Neural progenitor cell (in vitro differentiated cells): ENCODE data around the gene PPP1R14B. TPM values are rescaled to one million over a fixed set of nuclear protein-coding genes. Genes with fewer than 3 reads are reported as not detected.

Experiments
- DNase-seq: peaks from one replicate; pipeline ENCODE4 v3.0.0-alpha.2; 2016; ENCODE audit warnings: low spot score
- H2AFZ ChIP-seq: fragments of 200-600 bp; sonication (generic); replicated peaks from 2 replicates; pipeline ENCODE4 v1.6.1; 2016; ENCODE audit warnings: antibody characterized with exemption
- H3F3A ChIP-seq: fragments of 200-600 bp; sonication (generic); 2 replicates; pipeline ENCODE4 v1.6.1; 2016; ENCODE audit warnings: antibody characterized with exemption, low read depth
- H3K27ac ChIP-seq: fragments of 200-600 bp; sonication (generic); 2 replicates; pipeline ENCODE4 v1.5.1; 2016; ENCODE audit warnings: mild to moderate bottlenecking
- H3K27me3 ChIP-seq: fragments of 200-600 bp; sonication (generic); 2 replicates; pipeline ENCODE4 v1.6.1; 2016; ENCODE audit warnings: mild to moderate bottlenecking, moderate library complexity
- H3K36me3 ChIP-seq: fragments of 200-600 bp; sonication (generic); 2 replicates; pipeline ENCODE4 v1.5.1; 2016
- H3K4me1 ChIP-seq: fragments of 200-600 bp; sonication (generic); 2 replicates; pipeline ENCODE4 v1.6.1; 2016; ENCODE audit warnings: mixed run types
- H3K4me2 ChIP-seq: fragments of 200-600 bp; sonication (generic); 2 replicates; pipeline ENCODE4 v1.6.1; 2016
- H3K4me3 ChIP-seq: fragments of 200-600 bp; sonication (generic); 2 replicates; pipeline ENCODE4 v1.5.1; 2016
- H3K79me2 ChIP-seq: fragments of 200-600 bp; sonication (generic); 2 replicates; pipeline ENCODE4 v1.6.1; 2016; ENCODE audit warnings: low read depth
- H3K9ac ChIP-seq: fragments of 200-600 bp; sonication (generic); 2 replicates; pipeline ENCODE4 v1.6.1; 2016
- H3K9me3 ChIP-seq: fragments of 200-600 bp; sonication (generic); 2 replicates; pipeline ENCODE4 v1.5.1; 2016; ENCODE audit warnings: low read depth
- H4K20me1 ChIP-seq: fragments of 200-600 bp; sonication (generic); 2 replicates; pipeline ENCODE4 v1.6.1; 2016; ENCODE audit warnings: low read depth
- H3K27ac Mint-ChIP-seq: 3 replicates; pipeline ENCODE4 v1.8.0; 2021; ENCODE audit warnings: mixed read lengths
- H3K27me3 Mint-ChIP-seq: 2 replicates; pipeline ENCODE4 v1.8.0; 2022; ENCODE audit warnings: low read depth, mild to moderate bottlenecking, inconsistent platforms, moderate library complexity, mixed read lengths; ENCODE audit not compliant: insufficient read depth
- H3K36me3 Mint-ChIP-seq: 3 replicates; pipeline ENCODE4 v1.8.0; 2021; ENCODE audit warnings: mixed read lengths
- H3K4me1 Mint-ChIP-seq: 3 replicates; pipeline ENCODE4 v1.8.0; 2021; ENCODE audit warnings: mixed read lengths
- H3K4me3 Mint-ChIP-seq: 3 replicates; pipeline ENCODE4 v1.8.0; 2021; ENCODE audit warnings: mild to moderate bottlenecking, moderate library complexity, mixed read lengths
- H3K9me3 Mint-ChIP-seq: 3 replicates; pipeline ENCODE4 v1.8.0; 2020; ENCODE audit warnings: mixed read lengths
- EZH2 ChIP-seq: fragments of 200-600 bp; sonication (generic); IDR thresholded peaks from 2 replicates; pipeline ENCODE4 v1.6.1; 2017; ENCODE audit warnings: antibody characterized with exemption, mild to moderate bottlenecking, moderate library complexity
- EZH2phosphoT487 ChIP-seq: fragments of 200-600 bp; sonication (generic); IDR thresholded peaks from 2 replicates; pipeline ENCODE4 v1.6.1; 2017; ENCODE audit warnings: antibody characterized with exemption
- total RNA-seq: library from RNA; depleted of rRNA; stranded (reverse); fragments of >200 nt; gene quantifications from 2 replicates; pipeline ENCODE4 v1.2.3, GENCODE V29; 2015; ENCODE audit warnings: low replicate concordance
- TF ChIP-seq, protein P1 (sequence below): fragments of 200-600 bp; sonication (generic); IDR thresholded peaks from 2 replicates; pipeline ENCODE4 v1.5.1; 2017; ENCODE audit warnings: antibody characterized with exemption, mild to moderate bottlenecking

The PPP1R14B gene
- total RNA-seq, 1 donor from 2014 or later, result 107 TPM

DNA sequence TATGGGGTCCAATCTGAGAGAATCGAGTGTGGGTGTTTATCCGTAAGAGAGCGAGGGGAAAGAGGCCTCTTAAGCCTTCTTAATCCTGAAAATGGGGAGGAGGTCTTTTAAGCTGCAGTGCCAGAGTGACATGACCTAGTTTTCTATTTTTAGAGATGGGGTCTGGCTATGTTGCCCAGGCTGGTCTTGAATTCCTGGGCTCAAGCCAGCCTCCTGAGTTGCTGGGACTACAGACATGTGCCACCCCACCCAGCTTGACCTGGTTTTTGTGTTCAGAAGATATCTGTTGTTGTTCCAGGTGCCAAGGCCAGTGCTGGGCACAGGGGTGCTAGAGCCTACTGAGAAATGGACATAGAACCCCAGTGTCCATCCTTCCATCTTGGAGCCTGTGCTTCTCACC, 36.3 kb upstream of the PPP1R14B start:
- Histone ChIP-seq H3K79me2 (peaks cover 3% of the 10 kb centered on the region), H2AFZ (no peak overlapping the region), H3K4me2 (no peak overlapping the region), H3K27ac (no peak overlapping the region), H3K36me3 (no peaks in the 10 kb centered on the region), H3K4me1 (peaks cover 5% of the 10 kb centered on the region), H3K4me3 (no peak overlapping the region), H3K9ac (no peak overlapping the region), H4K20me1 (no peaks in the 10 kb centered on the region), H3F3A (peaks cover 4% of the 10 kb centered on the region), H3K27me3 (no peaks in the 10 kb centered on the region), H3K9me3 (no peaks in the 10 kb centered on the region)
- Mint-ChIP-seq H3K36me3 (peaks cover 12% of the 10 kb centered on the region), H3K9me3 (no peaks in the 10 kb centered on the region), H3K27me3 (peaks cover 11% of the 10 kb centered on the region), H3K27ac (no peak overlapping the region), H3K4me1 (peaks cover 16% of the 10 kb centered on the region), H3K4me3 (peak overlapping the region; percentile 78)
- no peak for DNase-seq
- TF ChIP-seq EZH2phosphoT487 (no peak), EZH2 (no peak)
- TF ChIP-seq, protein P1, sequence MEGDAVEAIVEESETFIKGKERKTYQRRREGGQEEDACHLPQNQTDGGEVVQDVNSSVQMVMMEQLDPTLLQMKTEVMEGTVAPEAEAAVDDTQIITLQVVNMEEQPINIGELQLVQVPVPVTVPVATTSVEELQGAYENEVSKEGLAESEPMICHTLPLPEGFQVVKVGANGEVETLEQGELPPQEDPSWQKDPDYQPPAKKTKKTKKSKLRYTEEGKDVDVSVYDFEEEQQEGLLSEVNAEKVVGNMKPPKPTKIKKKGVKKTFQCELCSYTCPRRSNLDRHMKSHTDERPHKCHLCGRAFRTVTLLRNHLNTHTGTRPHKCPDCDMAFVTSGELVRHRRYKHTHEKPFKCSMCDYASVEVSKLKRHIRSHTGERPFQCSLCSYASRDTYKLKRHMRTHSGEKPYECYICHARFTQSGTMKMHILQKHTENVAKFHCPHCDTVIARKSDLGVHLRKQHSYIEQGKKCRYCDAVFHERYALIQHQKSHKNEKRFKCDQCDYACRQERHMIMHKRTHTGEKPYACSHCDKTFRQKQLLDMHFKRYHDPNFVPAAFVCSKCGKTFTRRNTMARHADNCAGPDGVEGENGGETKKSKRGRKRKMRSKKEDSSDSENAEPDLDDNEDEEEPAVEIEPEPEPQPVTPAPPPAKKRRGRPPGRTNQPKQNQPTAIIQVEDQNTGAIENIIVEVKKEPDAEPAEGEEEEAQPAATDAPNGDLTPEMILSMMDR, result no peak

DNA sequence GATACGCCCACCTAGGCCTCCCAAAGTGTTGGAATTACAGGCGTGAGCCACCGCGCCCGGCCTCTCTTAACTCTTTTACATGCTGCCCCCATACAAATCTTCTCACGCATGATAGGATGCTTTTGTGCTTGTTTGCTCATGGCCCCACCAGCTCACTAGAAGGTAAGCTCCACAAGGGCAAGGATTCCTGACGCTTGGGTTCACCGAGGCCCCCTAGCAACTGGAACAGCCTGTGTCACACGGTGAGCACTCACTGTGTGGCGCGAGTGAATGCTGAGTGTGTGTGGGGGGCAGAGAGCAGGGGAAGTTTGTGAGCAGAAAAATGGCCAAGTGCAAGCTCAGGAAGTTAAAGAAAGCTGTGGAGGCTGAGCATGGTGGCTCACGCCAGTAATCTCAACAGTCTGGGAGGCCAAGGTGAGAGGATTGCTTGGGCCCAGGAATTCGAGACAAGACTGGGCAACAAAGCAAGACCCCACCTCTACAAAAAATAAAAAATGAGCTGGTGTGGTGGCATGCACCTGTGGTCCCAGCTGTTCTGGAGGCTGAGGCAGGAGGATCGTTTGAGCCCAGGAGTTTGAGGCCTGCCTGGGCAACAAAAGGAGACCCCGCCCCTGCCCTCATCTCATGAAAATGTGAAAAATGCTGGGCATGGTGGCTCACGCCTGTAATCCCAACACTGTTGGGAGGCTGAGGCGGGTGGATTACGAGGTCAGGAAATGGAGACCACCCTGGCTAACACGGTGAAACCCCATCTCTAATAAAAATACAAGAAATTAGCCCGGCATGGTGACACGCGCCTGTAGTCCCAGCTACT, 35.4 kb upstream of the PPP1R14B start:
- Histone ChIP-seq H3K9ac (no peak overlapping the region), H2AFZ (no peak overlapping the region), H3F3A (peaks cover 4% of the 10 kb centered on the region), H3K4me2 (no peak overlapping the region), H3K4me1 (peaks cover 5% of the 10 kb centered on the region), H4K20me1 (no peaks in the 10 kb centered on the region), H3K9me3 (no peaks in the 10 kb centered on the region), H3K79me2 (peaks cover 3% of the 10 kb centered on the region), H3K36me3 (no peaks in the 10 kb centered on the region), H3K4me3 (no peak overlapping the region), H3K27ac (no peak overlapping the region), H3K27me3 (no peaks in the 10 kb centered on the region)
- Mint-ChIP-seq H3K27me3 (peaks cover 11% of the 10 kb centered on the region), H3K4me1 (peaks cover 16% of the 10 kb centered on the region), H3K9me3 (no peaks in the 10 kb centered on the region), H3K27ac (no peak overlapping the region), H3K4me3 (peak overlapping the region; percentile 68), H3K36me3 (peaks cover 12% of the 10 kb centered on the region)
- no peak for DNase-seq
- TF ChIP-seq, protein P1, result no peak
- TF ChIP-seq EZH2phosphoT487 (no peak), EZH2 (no peak)

DNA sequence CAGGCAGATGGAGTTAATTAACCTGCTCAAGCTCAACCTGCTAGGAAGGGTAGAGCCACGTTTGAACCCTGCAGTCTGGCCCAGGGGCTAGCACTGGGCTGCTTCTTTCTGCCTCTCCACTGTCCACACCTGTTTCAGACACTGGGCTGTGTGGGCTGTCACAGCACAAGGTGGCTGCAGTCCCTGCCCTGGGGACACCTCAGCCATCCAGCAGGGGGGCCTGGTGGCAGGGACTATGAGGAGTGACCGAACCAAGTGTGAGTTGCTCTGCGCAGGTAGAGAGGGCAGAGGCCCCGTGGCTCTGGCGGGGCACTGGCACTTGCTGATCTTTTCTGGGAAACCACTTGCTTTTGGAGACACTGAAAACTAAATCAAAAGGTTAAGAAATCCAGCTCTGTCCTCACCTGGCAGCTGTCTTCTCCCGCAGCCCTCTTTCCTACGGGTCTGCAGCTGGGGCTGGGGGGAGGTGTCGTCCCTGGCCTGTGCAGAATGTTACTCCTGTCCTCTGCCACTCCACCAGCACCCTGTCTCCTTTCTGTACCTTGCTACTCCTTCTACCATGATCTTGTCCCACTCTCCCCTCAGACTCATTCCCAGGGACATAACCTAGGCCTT, 31.9 kb upstream of the PPP1R14B start:
- Histone ChIP-seq H4K20me1 (no peaks in the 10 kb centered on the region), H3K79me2 (peaks cover 3% of the 10 kb centered on the region), H3F3A (peaks cover under 1% of the 10 kb centered on the region), H3K36me3 (no peaks in the 10 kb centered on the region), H3K4me1 (no peaks in the 10 kb centered on the region), H3K4me2 (no peak overlapping the region), H2AFZ (no peak overlapping the region), H3K9ac (no peak overlapping the region), H3K27me3 (no peaks in the 10 kb centered on the region), H3K9me3 (no peaks in the 10 kb centered on the region), H3K4me3 (no peak overlapping the region), H3K27ac (no peak overlapping the region)
- Mint-ChIP-seq H3K36me3 (peaks cover 12% of the 10 kb centered on the region), H3K9me3 (no peaks in the 10 kb centered on the region), H3K4me3 (peak overlapping the region; percentile 1), H3K27me3 (peaks cover 3% of the 10 kb centered on the region), H3K4me1 (peaks cover 15% of the 10 kb centered on the region), H3K27ac (no peak overlapping the region)
- no peak for DNase-seq
- TF ChIP-seq, protein P1, result no peak
- TF ChIP-seq EZH2, result no peak
